AG04450 (cell line): ENCODE data around the gene IRAG1. TPM values are rescaled to one million over a fixed set of nuclear protein-coding genes. Genes with fewer than 3 reads are reported as not detected.

Experiments
- CTCF ChIA-PET: fragments of 300-600, 350-600 bp; formaldehyde crosslinking; extraction: SDS; loops from one replicate; lab custom pipeline; 2022; ENCODE audit warnings: antibody characterized with exemption, inconsistent platforms; lab: Charles Lee
- POLR2A ChIA-PET: fragments of 350-600 bp; formaldehyde crosslinking; extraction: SDS; loops from one replicate; lab custom pipeline; 2021; ENCODE audit warnings: antibody characterized with exemption, inconsistent platforms; lab: Yijun Ruan, JAX
- DNase-seq: peaks from one replicate; pipeline ENCODE4 v3.0.0-alpha.2; 2011; ENCODE audit warnings: low read depth, low spot score
- H3K27ac ChIP-seq: one replicate; pipeline ENCODE4 v1.5.1; 2012; ENCODE audit warnings: low read depth, low read length, control low read depth
- H3K27me3 ChIP-seq: one replicate; pipeline ENCODE4 v1.6.0; 2012; ENCODE audit warnings: low read length; ENCODE audit not compliant: control insufficient read depth, insufficient read depth
- H3K4me3 ChIP-seq: 2 replicates; pipeline ENCODE4 v1.5.1; 2011; ENCODE audit warnings: mild to moderate bottlenecking, low read depth, low read length, control low read depth
- H3K9me3 ChIP-seq: 2 replicates; pipeline ENCODE4 v1.5.1; 2012; ENCODE audit warnings: low read length; ENCODE audit not compliant: control insufficient read depth, insufficient read depth
- polyA plus RNA-seq: library from polyadenylated mRNA; depleted of rRNA; stranded (reverse); fragments of >200 nt; gene quantifications from 2 replicates; pipeline ENCODE4 v1.2.3, GENCODE V29; 2011
- TF ChIP-seq, protein P1 (sequence below): IDR thresholded peaks from 2 replicates; pipeline ENCODE4 v1.5.1; 2011; ENCODE audit warnings: low read depth, low read length, control low read depth, inconsistent platforms

Gene IRAG1
- polyA plus RNA-seq, 1 experiment = 60.3 TPM

- H3K27ac ChIP-seq = no peak overlapping the region
- DNase-seq = no peak
- CTCF ChIA-PET = interaction anchor here (0.8 to 0.9 kb wide), 2 partner anchors 10 to 104 kb away, joined by 3 read pairs; no protein-coding TSS in a partner anchor
- no peaks in the 10 kb centered on the region for H3K27me3 ChIP-seq
- POLR2A ChIA-PET = no interaction called here
- H3K9me3 ChIP-seq = peaks cover 11% of the 10 kb centered on the region
- no peak overlapping the region for H3K4me3 ChIP-seq
- TF ChIP-seq, protein P1, sequence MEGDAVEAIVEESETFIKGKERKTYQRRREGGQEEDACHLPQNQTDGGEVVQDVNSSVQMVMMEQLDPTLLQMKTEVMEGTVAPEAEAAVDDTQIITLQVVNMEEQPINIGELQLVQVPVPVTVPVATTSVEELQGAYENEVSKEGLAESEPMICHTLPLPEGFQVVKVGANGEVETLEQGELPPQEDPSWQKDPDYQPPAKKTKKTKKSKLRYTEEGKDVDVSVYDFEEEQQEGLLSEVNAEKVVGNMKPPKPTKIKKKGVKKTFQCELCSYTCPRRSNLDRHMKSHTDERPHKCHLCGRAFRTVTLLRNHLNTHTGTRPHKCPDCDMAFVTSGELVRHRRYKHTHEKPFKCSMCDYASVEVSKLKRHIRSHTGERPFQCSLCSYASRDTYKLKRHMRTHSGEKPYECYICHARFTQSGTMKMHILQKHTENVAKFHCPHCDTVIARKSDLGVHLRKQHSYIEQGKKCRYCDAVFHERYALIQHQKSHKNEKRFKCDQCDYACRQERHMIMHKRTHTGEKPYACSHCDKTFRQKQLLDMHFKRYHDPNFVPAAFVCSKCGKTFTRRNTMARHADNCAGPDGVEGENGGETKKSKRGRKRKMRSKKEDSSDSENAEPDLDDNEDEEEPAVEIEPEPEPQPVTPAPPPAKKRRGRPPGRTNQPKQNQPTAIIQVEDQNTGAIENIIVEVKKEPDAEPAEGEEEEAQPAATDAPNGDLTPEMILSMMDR = no peak
Observed at GRCh38 chr11:10730151-10730550, 36.6 kb upstream of the IRAG1 start.

DNA sequence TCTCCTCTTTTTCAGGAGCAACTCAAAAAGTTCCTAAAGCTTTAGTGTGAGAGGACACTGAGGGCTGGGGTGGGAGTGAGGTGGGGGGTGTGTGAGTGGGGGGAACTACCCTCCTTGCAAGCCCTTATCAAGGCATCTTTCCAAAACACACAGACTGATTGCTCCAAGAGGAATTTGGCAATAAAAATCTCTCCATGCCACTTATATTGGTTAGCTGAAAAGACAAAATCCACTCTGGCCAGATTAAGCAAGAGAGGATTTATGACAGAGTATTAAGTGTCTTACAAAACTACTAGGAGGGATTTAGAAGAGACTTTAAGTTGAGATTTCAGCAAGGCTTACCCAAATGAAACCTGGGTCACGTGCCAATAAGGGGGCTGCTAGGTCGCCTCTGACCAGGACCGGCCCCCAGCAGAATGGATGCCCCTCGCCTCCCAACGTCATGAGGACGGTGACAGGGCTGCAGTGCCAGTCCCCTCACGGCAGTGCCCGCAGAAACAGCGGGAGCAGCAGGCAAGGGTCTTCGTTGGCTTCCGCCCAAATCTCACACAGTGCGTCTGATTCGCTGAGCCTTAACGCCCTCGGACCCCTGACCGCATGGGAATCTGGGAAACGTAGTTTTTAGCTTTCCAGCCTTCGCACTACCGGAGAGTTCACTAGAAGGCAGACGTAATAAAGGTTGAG, 35.4 kb upstream of the IRAG1 start:
- Histone ChIP-seq H3K27me3 (no peaks in the 10 kb centered on the region), H3K4me3 (no peak overlapping the region), H3K27ac (no peak overlapping the region), H3K9me3 (peaks cover 16% of the 10 kb centered on the region)
- TF ChIP-seq, protein P1 = no peak
- CTCF ChIA-PET = no interaction called here
- no peak for DNase-seq
- POLR2A ChIA-PET = interaction anchor here (0.6 to 3.6 kb wide), 4 partner anchors 35 to 274 kb away, joined by 3 to 26 read pairs (median 5); partner anchors contain the start of genes AMPD3, IRAG1 and RNF141

- ChIA-PET CTCF (interaction anchor here (0.7 to 1.0 kb wide), 2 partner anchors 230 to 322 kb away, joined by 3 read pairs; no protein-coding TSS in a partner anchor), POLR2A (interaction anchor here (0.7 to 3.6 kb wide), 8 partner anchors 18 to 362 kb away, joined by 3 to 26 read pairs (median 4); partner anchors contain the start of genes AMPD3, IRAG1 and RNF141)
- peaks cover 16% of the 10 kb centered on the region for H3K9me3 ChIP-seq
- no peak overlapping the region for H3K27ac ChIP-seq
- no peak overlapping the region for H3K4me3 ChIP-seq
- H3K27me3 ChIP-seq = no peaks in the 10 kb centered on the region
- TF ChIP-seq, protein P1 = no peak
- no peak for DNase-seq
Observed at GRCh38 chr11:10728154-10728553, 34.6 kb upstream of the IRAG1 start.

DNA sequence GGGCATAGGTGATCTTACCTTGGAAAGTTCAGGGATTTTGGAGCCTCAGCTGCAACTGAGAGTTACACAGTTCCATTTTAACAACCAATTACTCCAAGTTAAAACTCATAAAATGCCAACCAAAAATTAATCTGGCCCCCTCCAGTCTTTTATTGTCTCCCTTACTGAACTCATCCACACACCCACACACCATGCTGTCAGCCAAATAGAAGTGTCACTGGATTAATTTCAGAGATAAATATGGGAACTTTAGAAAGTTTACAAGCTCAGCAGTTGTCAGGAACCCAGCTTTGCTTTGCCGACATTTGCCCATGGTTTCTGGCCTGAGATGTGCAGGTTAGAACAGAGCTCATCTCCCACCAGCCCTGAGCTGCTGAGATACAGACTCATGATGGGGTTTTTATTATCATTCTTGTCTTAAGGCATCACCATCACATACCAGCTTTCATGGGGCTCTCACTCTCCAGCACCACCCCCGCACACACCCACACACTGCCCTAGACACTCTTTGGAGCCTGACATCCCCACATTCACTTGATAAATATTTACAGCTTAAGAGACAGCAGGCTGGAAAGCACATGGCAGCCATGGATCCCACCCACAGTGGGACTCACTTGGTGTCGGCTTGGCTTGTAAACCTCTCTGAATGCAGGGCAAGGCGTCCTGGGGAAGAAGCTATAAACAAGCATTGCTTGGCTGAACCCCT, 33.7 kb upstream of the IRAG1 start:
- CTCF ChIA-PET = interaction anchor here (0.7 to 1.1 kb wide), 3 partner anchors 229 to 361 kb away, joined by 3 read pairs; no protein-coding TSS in a partner anchor
- Histone ChIP-seq H3K4me3 (no peak overlapping the region), H3K9me3 (peaks cover 14% of the 10 kb centered on the region), H3K27ac (peak overlapping the region; percentile 39), H3K27me3 (no peaks in the 10 kb centered on the region)
- POLR2A ChIA-PET = interaction anchor here (0.5 to 3.6 kb wide), 10 partner anchors 17 to 361 kb away, joined by 3 to 26 read pairs (median 4); partner anchors contain the start of genes IRAG1 and RNF141
- TF ChIP-seq, protein P1 = no peak
- peak; percentile 39 for DNase-seq

- Histone ChIP-seq H3K27me3 (no peaks in the 10 kb centered on the region), H3K9me3 (peaks cover 6% of the 10 kb centered on the region; the same call in 1 of the 2 replicates), H3K27ac (no peak overlapping the region), H3K4me3 (no peak overlapping the region)
- POLR2A ChIA-PET = no interaction called here
- TF ChIP-seq, protein P1 = no peak
- CTCF ChIA-PET = no interaction called here
- no peak for DNase-seq
Observed at GRCh38 chr11:10725907-10726253, 32.3 kb upstream of the IRAG1 start.
